Thyroid gland (tissue), 4 donors: ENCODE data around the gene ROBO4. TPM values are rescaled to one million over a fixed set of nuclear protein-coding genes. Genes with fewer than 3 reads are reported as not detected.

Source experiments
- DNase-seq, 2 donors: peaks; one replicate each; pipeline ENCODE4 v3.0.0-alpha.2; 2019
- H3K27ac ChIP-seq, 3 donors: fragments of 200-600 bp; sonication (generic); 1 replicate in 2 of 3; 2 replicates in 1 of 3; pipeline ENCODE4 v1.5.1; 2016 to 2019; ENCODE audit warnings: mild to moderate bottlenecking in 1 of 3, moderate library complexity in 1 of 3
- H3K27me3 ChIP-seq: fragments of 200-600 bp; sonication (generic); one replicate; pipeline ENCODE4 v1.5.1; 2019
- H3K36me3 ChIP-seq, 2 donors: fragments of 200-600 bp; sonication (generic); one replicate each; pipeline ENCODE4 v1.5.1; 2016 to 2019
- H3K4me1 ChIP-seq, 2 donors: fragments of 200-600 bp; sonication (generic); one replicate each; pipeline ENCODE4 v1.5.1; 2017 to 2019
- H3K4me3 ChIP-seq, 3 donors: fragments of 200-600 bp; sonication (generic); replicated peaks in 1 of 3; 1 replicate in 2 of 3; 2 replicates in 1 of 3; pipeline ENCODE4 v1.5.1; 2016; ENCODE audit warnings: mild to moderate bottlenecking in 1 of 3
- H3K9me3 ChIP-seq: fragments of 200-600 bp; sonication (generic); one replicate; pipeline ENCODE4 v1.5.1; 2017
- POLR2A ChIP-seq, 2 donors: fragments of 450-650 bp; IDR thresholded peaks; one replicate each; pipeline ENCODE4 v1.6.1; 2017; ENCODE audit warnings: antibody characterized with exemption in 2 of 2, mild to moderate bottlenecking in 2 of 2, moderate library complexity in 1 of 2
- WGBS, 2 donors: methylation state at CpG; one replicate each; pipeline ENCODE4 v1.1.5; 2017; 5-methylcytosine and 5-hydroxymethylcytosine counted together
- intact Hi-C: fragments of 100-400 bp; cut with DNase I; formaldehyde crosslinking; loops from one replicate; pipeline ENCODE4 v1.15.1; 2023
- total RNA-seq, 4 donors: library from RNA; depleted of rRNA; stranded (reverse); fragments of >200 nt; gene quantifications; one replicate each; pipeline ENCODE4 v1.2.3, GENCODE V29; 2016
- TF ChIP-seq, protein P1 (sequence below), 6 experiments: fragments of 200-600 bp in 3 of 6; fragments of 450-650 bp in 3 of 6; sonication (generic) in 3 of 6; IDR thresholded peaks; one replicate each; pipeline ENCODE4 v1.5.1; 2016 to 2019; ENCODE audit warnings: antibody characterized with exemption in 6 of 6, mild to moderate bottlenecking in 2 of 6, inconsistent platforms in 1 of 6, moderate library complexity in 1 of 6

The ROBO4 gene
- total RNA-seq, 4 donors from 2014 or later = 12.3 to 47.6 (median 32.6) TPM

GRCh38 chr11:124869331-124869730 is 28.3 kb downstream of the ROBO4 start:
- no peak for DNase-seq
- H3K27ac ChIP-seq = no peak overlapping the region
- H3K27me3 ChIP-seq = peaks cover 29% of the 10 kb centered on the region
- no peaks in the 10 kb centered on the region for H3K9me3 ChIP-seq
- intact Hi-C loops = loop anchor here (10.0 kb wide), 1 partner anchor 205 kb away; no protein-coding TSS in a partner anchor
- TF ChIP-seq, protein P1, sequence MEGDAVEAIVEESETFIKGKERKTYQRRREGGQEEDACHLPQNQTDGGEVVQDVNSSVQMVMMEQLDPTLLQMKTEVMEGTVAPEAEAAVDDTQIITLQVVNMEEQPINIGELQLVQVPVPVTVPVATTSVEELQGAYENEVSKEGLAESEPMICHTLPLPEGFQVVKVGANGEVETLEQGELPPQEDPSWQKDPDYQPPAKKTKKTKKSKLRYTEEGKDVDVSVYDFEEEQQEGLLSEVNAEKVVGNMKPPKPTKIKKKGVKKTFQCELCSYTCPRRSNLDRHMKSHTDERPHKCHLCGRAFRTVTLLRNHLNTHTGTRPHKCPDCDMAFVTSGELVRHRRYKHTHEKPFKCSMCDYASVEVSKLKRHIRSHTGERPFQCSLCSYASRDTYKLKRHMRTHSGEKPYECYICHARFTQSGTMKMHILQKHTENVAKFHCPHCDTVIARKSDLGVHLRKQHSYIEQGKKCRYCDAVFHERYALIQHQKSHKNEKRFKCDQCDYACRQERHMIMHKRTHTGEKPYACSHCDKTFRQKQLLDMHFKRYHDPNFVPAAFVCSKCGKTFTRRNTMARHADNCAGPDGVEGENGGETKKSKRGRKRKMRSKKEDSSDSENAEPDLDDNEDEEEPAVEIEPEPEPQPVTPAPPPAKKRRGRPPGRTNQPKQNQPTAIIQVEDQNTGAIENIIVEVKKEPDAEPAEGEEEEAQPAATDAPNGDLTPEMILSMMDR (IDR thresholded peaks at IDR 0.05) = no peak
- no peak for TF ChIP-seq POLR2A (IDR thresholded peaks at IDR 0.05)
- no peaks in the 10 kb centered on the region for H3K36me3 ChIP-seq
- H3K4me3 ChIP-seq = no peak overlapping the region
- H3K4me1 ChIP-seq = peaks cover 15 to 36% of the 10 kb centered on the region in 2 donors
- 3 to 6% methylated on average over 16 of the region's 16 CpGs for WGBS, 2 donors

GRCh38 chr11:124868331-124869274 is 29.1 kb downstream of the ROBO4 start:
- DNase-seq = peak in 1 of 2 donors; percentile 31
- TF ChIP-seq POLR2A (IDR thresholded peaks at IDR 0.05) = no peak
- TF ChIP-seq, protein P1 (IDR thresholded peaks at IDR 0.05) = no peak
- H3K36me3 ChIP-seq = no peaks in the 10 kb centered on the region
- H3K4me1 ChIP-seq = peaks cover 15 to 36% of the 10 kb centered on the region in 2 donors
- no peaks in the 10 kb centered on the region for H3K9me3 ChIP-seq
- intact Hi-C loops = loop anchor here (10.0 kb wide), 1 partner anchor 204 kb away; no protein-coding TSS in a partner anchor
- no peak overlapping the region for H3K27ac ChIP-seq
- no peak overlapping the region for H3K4me3 ChIP-seq
- peaks cover 29% of the 10 kb centered on the region for H3K27me3 ChIP-seq
- 11 to 16% methylated on average over 21 to 24 of the region's 63 CpGs for WGBS, 2 donors

DNA sequence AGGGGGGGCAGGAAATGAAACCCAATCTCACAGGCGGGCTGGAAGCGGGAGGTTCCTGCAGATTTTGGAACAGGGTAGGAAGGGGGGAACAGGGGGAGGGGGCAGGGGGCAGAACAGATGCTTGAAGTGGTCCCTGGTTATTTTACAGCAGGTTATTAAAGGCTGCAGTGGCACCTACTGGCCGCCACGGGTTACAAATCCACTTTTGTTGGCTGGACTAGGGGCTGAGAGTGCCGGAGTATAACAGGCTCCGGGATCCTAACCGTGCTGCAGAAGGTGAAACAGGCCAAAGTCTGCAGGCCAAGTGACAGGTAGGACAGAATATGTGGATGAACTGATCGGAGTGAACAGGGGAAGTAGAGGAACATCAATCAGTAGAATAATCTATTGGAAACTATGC is 30.0 kb downstream of the ROBO4 start:
- DNase-seq = peak; percentile 43 to 44

DNA sequence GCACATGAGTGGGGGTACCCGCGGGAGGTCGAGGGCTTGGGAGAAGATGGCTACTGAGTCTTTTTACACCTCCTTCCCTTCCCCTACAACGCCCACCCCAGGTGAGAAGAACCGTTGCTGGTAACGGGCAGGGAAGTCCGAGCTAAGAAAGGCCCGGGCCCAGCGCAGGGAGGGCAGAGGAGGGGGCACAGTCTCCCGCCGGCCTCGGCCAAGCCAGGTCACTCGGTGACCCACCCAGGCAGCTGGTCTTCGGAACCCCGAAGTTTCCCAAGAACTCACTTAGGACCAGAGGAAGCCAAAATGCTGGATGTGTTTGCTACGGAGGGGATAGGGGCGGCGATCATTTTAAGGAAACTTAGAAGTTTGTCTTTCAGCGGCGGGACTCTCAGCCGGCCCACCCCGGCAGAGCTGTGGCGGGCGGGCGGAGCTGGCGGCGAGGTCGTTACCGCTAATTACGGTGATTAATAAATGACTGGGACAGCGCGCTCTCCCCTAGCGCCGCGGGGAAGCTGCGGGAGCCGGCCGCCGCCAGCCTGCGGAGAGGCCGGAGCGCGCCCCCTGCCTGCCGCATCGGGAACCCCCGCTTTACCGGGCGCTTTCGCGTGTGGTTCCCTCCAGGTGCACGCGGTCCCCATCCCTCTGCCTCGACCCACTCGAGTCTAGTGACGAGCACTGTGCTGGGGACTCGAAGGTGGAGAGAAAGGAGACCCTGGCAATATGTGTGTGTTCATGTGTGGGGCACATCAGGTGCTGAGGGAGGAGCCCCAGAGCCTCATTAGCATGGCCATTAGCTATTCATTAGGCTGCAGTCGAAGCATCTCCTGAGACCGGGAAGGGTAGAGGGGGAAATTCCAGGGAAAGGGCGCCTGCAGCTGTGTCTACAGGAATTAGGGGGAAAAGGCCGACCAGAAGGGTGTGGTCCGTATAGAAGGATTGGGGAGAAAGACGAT is 31.5 kb downstream of the ROBO4 start:
- no peak for TF ChIP-seq POLR2A (IDR thresholded peaks at IDR 0.05)
- TF ChIP-seq, protein P1 (IDR thresholded peaks at IDR 0.05) = peak; percentile 37 to 84 (median 60)
- Histone ChIP-seq H3K4me1 (peaks cover 20 to 46% of the 10 kb centered on the region in 2 donors), H3K27me3 (peaks cover 29% of the 10 kb centered on the region), H3K36me3 (no peaks in the 10 kb centered on the region), H3K27ac (no peak overlapping the region), H3K4me3 (peak overlapping the region in 1 of 3 donors; percentile 18), H3K9me3 (no peaks in the 10 kb centered on the region)
- WGBS, 2 donors = 2 to 5% methylated on average over 25 to 57 of the region's 62 CpGs
- intact Hi-C loops = loop anchor here (10.0 kb wide), 1 partner anchor 201 kb away; no protein-coding TSS in a partner anchor
- peak; percentile 48 to 52 for DNase-seq

More for the DNA sequence above, 30.0 kb downstream of the ROBO4 start:
- peaks cover 20 to 45% of the 10 kb centered on the region in 2 donors for H3K4me1 ChIP-seq
- intact Hi-C loops = loop anchor here (10.0 kb wide), 1 partner anchor 203 kb away; no protein-coding TSS in a partner anchor
- 3 to 5% methylated on average over 8 of the region's 8 CpGs for WGBS, 2 donors
- H3K27ac ChIP-seq = no peak overlapping the region
- H3K36me3 ChIP-seq = no peaks in the 10 kb centered on the region
- H3K9me3 ChIP-seq = no peaks in the 10 kb centered on the region
- peaks cover 29% of the 10 kb centered on the region for H3K27me3 ChIP-seq
- no peak for TF ChIP-seq POLR2A (IDR thresholded peaks at IDR 0.05)
- TF ChIP-seq, protein P1 (IDR thresholded peaks at IDR 0.05) = peak in 3 of 6 experiments; percentile 42 to 62 (median 43)
- no peak overlapping the region for H3K4me3 ChIP-seq
